ENCODE results near the gene BICD2. TPM values are rescaled to one million over a fixed set of nuclear protein-coding genes. Genes with fewer than 3 reads are reported as not detected.

Gene BICD2
- total and polyA plus RNA-seq, 2 donors (not counting 1 experiment from before 2014, with no cell fraction given) = 33.2 to 49.5 TPM

DNA sequence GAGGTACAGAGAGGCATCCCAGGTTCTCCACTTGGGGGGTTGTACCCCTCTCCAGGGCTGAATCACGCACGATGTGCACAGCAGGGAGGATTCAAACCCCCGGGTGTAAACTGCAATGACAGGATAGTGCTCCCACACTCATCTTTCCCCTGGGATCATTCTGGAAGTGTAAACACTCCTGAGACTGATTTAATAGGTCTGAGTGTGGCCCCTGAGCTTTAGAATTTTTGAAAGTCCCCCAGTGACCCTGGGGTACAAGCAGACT lies 16.5 kb downstream of the BICD2 start:
- Histone ChIP-seq H3K36me3 (replicated peaks in 1 of 2; ENCODE audit: control extremely low read depth in 1 of 2, control insufficient read depth in 1 of 2, extremely low read depth in 1 of 2, insufficient read depth in 2 of 2, low read length in 1 of 2) (peaks cover 0 to 7% of the 10 kb centered on the region in 2 experiments), H3K27ac (ENCODE audit: low read length in 2 of 2) (no peak overlapping the region), H3K4me1 (ENCODE audit: control insufficient read depth in 2 of 2, insufficient read depth in 2 of 2, low read length in 2 of 2) (peaks cover 16 to 63% of the 10 kb centered on the region in 2 donors), H3K4me2 (replicated peaks; ENCODE audit: low read depth, low read length, poor library complexity, severe bottlenecking) (no peak overlapping the region), H2AFZ (ENCODE audit: insufficient read depth, low read depth, low read length, poor library complexity, severe bottlenecking) (no peak overlapping the region), H3K27me3 (replicated peaks in 1 of 4; ENCODE audit: control extremely low read depth in 1 of 4, control insufficient read depth in 3 of 4, insufficient read depth in 4 of 4, low read length in 3 of 4) (no peaks in the 10 kb centered on the region), H3K79me2 (ENCODE audit: control insufficient read depth, insufficient read depth, low read length) (peaks cover 100% of the 10 kb centered on the region), H3K9ac (ENCODE audit: low read length) (no peak overlapping the region), H3K9me3 (ENCODE audit: control extremely low read depth in 1 of 3, control insufficient read depth in 2 of 3, insufficient read depth in 1 of 3, low read length in 2 of 3) (no peaks in the 10 kb centered on the region), H3K4me3 (ENCODE audit: control extremely low read depth in 1 of 5, extremely low read depth in 1 of 5, insufficient read depth in 1 of 5, low read depth in 2 of 5, low read length in 4 of 5) (no peak overlapping the region), H4K20me1 (ENCODE audit: control insufficient read depth, insufficient read depth, low read length, poor library complexity, severe bottlenecking) (peaks cover 93% of the 10 kb centered on the region)
- no CpG with 5 or more reads among the region's 3 CpGs for WGBS (ENCODE audit: insufficient coverage)
- POLR2A ChIA-PET = no interaction called here
- CTCF ChIA-PET = interaction anchor here (1.6 to 2.0 kb wide), 2 partner anchors 14 to 19 kb away, joined by 4 to 8 read pairs; no protein-coding TSS in a partner anchor
- H3K4me3 Mint-ChIP-seq = no peak overlapping the region
- H3K27ac Mint-ChIP-seq = no peak overlapping the region
- H3K9me3 Mint-ChIP-seq (ENCODE audit: insufficient read depth) = no peaks in the 10 kb centered on the region
- TF ChIP-seq, protein P1, sequence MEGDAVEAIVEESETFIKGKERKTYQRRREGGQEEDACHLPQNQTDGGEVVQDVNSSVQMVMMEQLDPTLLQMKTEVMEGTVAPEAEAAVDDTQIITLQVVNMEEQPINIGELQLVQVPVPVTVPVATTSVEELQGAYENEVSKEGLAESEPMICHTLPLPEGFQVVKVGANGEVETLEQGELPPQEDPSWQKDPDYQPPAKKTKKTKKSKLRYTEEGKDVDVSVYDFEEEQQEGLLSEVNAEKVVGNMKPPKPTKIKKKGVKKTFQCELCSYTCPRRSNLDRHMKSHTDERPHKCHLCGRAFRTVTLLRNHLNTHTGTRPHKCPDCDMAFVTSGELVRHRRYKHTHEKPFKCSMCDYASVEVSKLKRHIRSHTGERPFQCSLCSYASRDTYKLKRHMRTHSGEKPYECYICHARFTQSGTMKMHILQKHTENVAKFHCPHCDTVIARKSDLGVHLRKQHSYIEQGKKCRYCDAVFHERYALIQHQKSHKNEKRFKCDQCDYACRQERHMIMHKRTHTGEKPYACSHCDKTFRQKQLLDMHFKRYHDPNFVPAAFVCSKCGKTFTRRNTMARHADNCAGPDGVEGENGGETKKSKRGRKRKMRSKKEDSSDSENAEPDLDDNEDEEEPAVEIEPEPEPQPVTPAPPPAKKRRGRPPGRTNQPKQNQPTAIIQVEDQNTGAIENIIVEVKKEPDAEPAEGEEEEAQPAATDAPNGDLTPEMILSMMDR (IDR thresholded peaks at IDR 0.05) = no peak
- no peak for TF ChIP-seq EZH2 (IDR thresholded peaks at IDR 0.05; ENCODE audit: borderline replicate concordance, insufficient read depth, low read depth, low read length, poor library complexity, severe bottlenecking)
- intact Hi-C loops (cut with micrococcal nuclease) = no loop called here
- no peak for ATAC-seq (ENCODE audit: low read depth)
- no peaks in the 10 kb centered on the region for H3K27me3 Mint-ChIP-seq
- peaks cover 71% of the 10 kb centered on the region for H3K4me1 Mint-ChIP-seq
- no peak for DNase-seq

DNA sequence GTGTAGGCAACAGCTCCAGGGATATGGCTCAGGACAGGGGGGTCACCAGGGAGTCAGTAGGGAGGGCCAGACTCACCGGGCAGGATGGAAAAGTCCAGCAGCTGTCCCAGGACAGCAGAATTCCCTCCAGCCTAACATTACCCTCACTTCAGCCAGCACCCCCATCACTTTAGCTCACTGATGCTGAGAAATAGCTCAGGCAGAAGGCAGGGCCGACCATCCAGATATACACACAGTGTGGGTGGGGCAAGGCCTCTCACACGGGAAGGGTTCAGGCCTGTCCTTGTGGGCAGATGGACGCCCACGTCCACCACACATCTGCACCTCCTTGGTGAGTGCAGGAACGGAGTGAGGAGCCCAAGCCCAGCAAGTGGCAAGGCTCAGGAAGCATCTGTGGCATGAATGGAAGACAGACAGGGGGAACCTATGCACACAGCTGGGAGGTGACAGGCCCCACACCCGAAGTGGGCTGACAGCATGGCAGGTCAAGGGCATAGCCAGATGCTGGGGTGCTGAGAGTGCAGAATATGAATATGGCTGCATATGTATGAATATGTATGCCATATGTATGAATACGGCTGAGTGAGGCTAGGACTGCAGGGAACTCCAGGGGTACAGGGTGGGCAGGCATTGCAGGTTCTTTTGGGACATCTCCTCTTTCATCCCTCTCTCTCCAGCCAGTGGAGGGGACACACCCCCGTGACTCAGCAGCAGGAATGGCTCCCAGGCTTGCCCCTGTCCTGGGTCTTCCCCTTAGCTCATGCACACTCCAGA lies 17.0 kb downstream of the BICD2 start:
- H3K27me3 ChIP-seq (replicated peaks in 1 of 4; ENCODE audit: control extremely low read depth in 1 of 4, control insufficient read depth in 3 of 4, insufficient read depth in 4 of 4, low read length in 3 of 4) = no peaks in the 10 kb centered on the region
- no peak overlapping the region for H3K4me2 ChIP-seq (replicated peaks; ENCODE audit: low read depth, low read length, poor library complexity, severe bottlenecking)
- WGBS (ENCODE audit: insufficient coverage) = 59% methylated on average over 8 of the region's 9 CpGs
- H2AFZ ChIP-seq (ENCODE audit: insufficient read depth, low read depth, low read length, poor library complexity, severe bottlenecking) = no peak overlapping the region
- peaks cover 100% of the 10 kb centered on the region for H3K79me2 ChIP-seq (ENCODE audit: control insufficient read depth, insufficient read depth, low read length)
- H4K20me1 ChIP-seq (ENCODE audit: control insufficient read depth, insufficient read depth, low read length, poor library complexity, severe bottlenecking) = peaks cover 91% of the 10 kb centered on the region
- peaks cover 0 to 7% of the 10 kb centered on the region in 2 experiments for H3K36me3 ChIP-seq (replicated peaks in 1 of 2; ENCODE audit: control extremely low read depth in 1 of 2, control insufficient read depth in 1 of 2, extremely low read depth in 1 of 2, insufficient read depth in 2 of 2, low read length in 1 of 2)
- Mint-ChIP-seq H3K4me3 (no peak overlapping the region), H3K9me3 (ENCODE audit: insufficient read depth) (no peaks in the 10 kb centered on the region), H3K27ac (peak overlapping the region; percentile 20), H3K4me1 (peaks cover 71% of the 10 kb centered on the region), H3K27me3 (no peaks in the 10 kb centered on the region)
- H3K9ac ChIP-seq (ENCODE audit: low read length) = no peak overlapping the region
- intact Hi-C loops (cut with micrococcal nuclease) = no loop called here
- peaks cover 13 to 63% of the 10 kb centered on the region in 2 donors for H3K4me1 ChIP-seq (ENCODE audit: control insufficient read depth in 2 of 2, insufficient read depth in 2 of 2, low read length in 2 of 2)
- H3K27ac ChIP-seq (ENCODE audit: low read length in 2 of 2) = no peak overlapping the region
- DNase-seq (no peak), ATAC-seq (ENCODE audit: low read depth) (no peak)
- no peak overlapping the region for H3K4me3 ChIP-seq (ENCODE audit: control extremely low read depth in 1 of 5, extremely low read depth in 1 of 5, insufficient read depth in 1 of 5, low read depth in 2 of 5, low read length in 4 of 5)
- POLR2A ChIA-PET = no interaction called here
- CTCF ChIA-PET = interaction anchor here (1.1 to 2.0 kb wide), 4 partner anchors 13 to 32 kb away, joined by 3 to 8 read pairs (median 4); no protein-coding TSS in a partner anchor
- no peaks in the 10 kb centered on the region for H3K9me3 ChIP-seq (ENCODE audit: control extremely low read depth in 1 of 3, control insufficient read depth in 2 of 3, insufficient read depth in 1 of 3, low read length in 2 of 3)
- no peak for TF ChIP-seq EZH2 (IDR thresholded peaks at IDR 0.05; ENCODE audit: borderline replicate concordance, insufficient read depth, low read depth, low read length, poor library complexity, severe bottlenecking)
- TF ChIP-seq, protein P1 (IDR thresholded peaks at IDR 0.05) = no peak
